BLaER1 treated with 17β-estradiol and CSF1 and Interleukin-3, amounts not matched to agents 10 nM and 100 nM (cell line): ENCODE results near the gene GOLGA2.
A peak's percentile ranks its signal among the peaks of the same experiment; 100 is the strongest.
"Not testable (repeated sequence)": the region's sequence is repeated elsewhere in the genome, so short reads cannot be mapped to it uniquely, and the experiment has no call there.

Source experiments
- H3K27ac ChIP-seq, 11 experiments: shearing (Covaris generic); formaldehyde crosslinking; 2 replicates each; pipeline ENCODE4 v1.8.1; 2022
- H3K27me3 ChIP-seq, 11 experiments: shearing (Covaris generic); formaldehyde crosslinking; 2 replicates each; pipeline ENCODE4 v1.8.1; 2022
- H3K36me3 ChIP-seq, 11 experiments: shearing (Covaris generic); formaldehyde crosslinking; 2 replicates each; pipeline ENCODE4 v1.8.1; 2022
- H3K4me1 ChIP-seq, 10 experiments: shearing (Covaris generic); formaldehyde crosslinking; 2 replicates each; pipeline ENCODE4 v1.8.1; 2022
- H3K4me2 ChIP-seq, 11 experiments: shearing (Covaris generic); formaldehyde crosslinking; 2 replicates each; pipeline ENCODE4 v1.8.1; 2022
- H3K4me3 ChIP-seq, 10 experiments: shearing (Covaris generic); formaldehyde crosslinking; 2 replicates each; pipeline ENCODE4 v1.8.1; 2022
- H3K9ac ChIP-seq, 11 experiments: shearing (Covaris generic); formaldehyde crosslinking; 2 replicates each; pipeline ENCODE4 v1.8.1; 2022
- H3K9me3 ChIP-seq, 11 experiments: shearing (Covaris generic); formaldehyde crosslinking; replicated peaks in 1 of 11; 2 replicates each; pipeline ENCODE4 v1.8.1; 2022
- H4K20me1 ChIP-seq, 11 experiments: shearing (Covaris generic); formaldehyde crosslinking; 2 replicates each; pipeline ENCODE4 v1.8.1; 2022
- Cebpa-rat ChIP-seq, 11 experiments: shearing (Covaris generic); IDR thresholded peaks; 2 replicates each; pipeline ENCODE4 v1.8.1; 2022

Gene GOLGA2

GRCh38 chr9:128231638-128232527 is 43.9 kb downstream of the GOLGA2 start:
- no peaks in the 10 kb centered on the region for H3K9me3 ChIP-seq
- H3K4me2 ChIP-seq = no peak overlapping the region
- H4K20me1 ChIP-seq = no peaks in the 10 kb centered on the region
- no peak overlapping the region for H3K9ac ChIP-seq
- no peak for TF ChIP-seq Cebpa-rat (IDR thresholded peaks at IDR 0.05)
- no peak overlapping the region for H3K4me3 ChIP-seq
- no peak overlapping the region for H3K27ac ChIP-seq
- H3K4me1 ChIP-seq = peaks cover 0 to 17% (median 14%) of the 10 kb centered on the region in 10 experiments; a peak in 17 of 20 replicates
- no peaks in the 10 kb centered on the region for H3K36me3 ChIP-seq
- H3K27me3 ChIP-seq = no peaks in the 10 kb centered on the region

GRCh38 chr9:128230897-128231296 is 44.9 kb downstream of the GOLGA2 start:
- H3K27me3 ChIP-seq, H4K20me1 ChIP-seq, H3K4me2 ChIP-seq, H3K27ac ChIP-seq, H3K36me3 ChIP-seq, H3K9me3 ChIP-seq, H3K9ac ChIP-seq, H3K4me3 ChIP-seq: not testable (repeated sequence)
- H3K4me1 ChIP-seq = peaks cover 4 to 24% (median 15%) of the 10 kb centered on the region in 10 experiments; a peak in 19 of 20 replicates

DNA sequence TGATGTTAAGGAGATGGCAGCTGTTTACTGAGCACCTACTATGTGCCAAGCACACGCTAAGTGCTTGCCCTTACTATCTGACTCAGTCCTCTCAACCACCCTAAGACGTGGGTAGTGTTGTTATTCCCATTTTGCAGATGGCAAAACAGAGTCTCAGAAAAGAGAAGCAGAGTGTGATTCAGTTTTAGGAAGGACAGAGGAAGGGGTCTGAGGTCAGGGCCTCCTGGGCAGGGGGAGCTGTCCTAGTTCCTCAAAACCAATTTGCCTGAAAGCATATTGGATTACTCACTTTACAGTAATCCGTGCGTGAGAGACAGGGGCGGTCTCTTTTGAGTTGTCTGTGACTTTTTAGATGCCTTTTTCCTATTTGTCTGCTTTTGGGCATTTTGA is 49.4 kb downstream of the GOLGA2 start:
- H3K4me2 ChIP-seq = peak overlapping the region in 2 of 11 experiments; percentile 18 to 21; a peak in 2 of 22 replicates
- no peak overlapping the region for H3K27ac ChIP-seq
- no peaks in the 10 kb centered on the region for H3K27me3 ChIP-seq
- peaks cover 0 to 5% (median 0%) of the 10 kb centered on the region in 11 experiments; a peak in 2 of 22 replicates for H3K36me3 ChIP-seq
- no peaks in the 10 kb centered on the region for H3K9me3 ChIP-seq
- no peak overlapping the region for H3K9ac ChIP-seq
- H3K4me3 ChIP-seq = no peak overlapping the region
- TF ChIP-seq Cebpa-rat (IDR thresholded peaks at IDR 0.05) = no peak
- H4K20me1 ChIP-seq = no peaks in the 10 kb centered on the region; a peak in 1 of 22 replicates
- H3K4me1 ChIP-seq = peaks cover 0 to 8% (median 0%) of the 10 kb centered on the region in 10 experiments; a peak in 6 of 20 replicates

GRCh38 chr9:128225770-128226411 is 49.9 kb downstream of the GOLGA2 start:
- no peaks in the 10 kb centered on the region; a peak in 1 of 22 replicates for H4K20me1 ChIP-seq
- TF ChIP-seq Cebpa-rat (IDR thresholded peaks at IDR 0.05) = no peak
- H3K9ac ChIP-seq = no peak overlapping the region
- no peak overlapping the region for H3K4me3 ChIP-seq
- H3K4me2 ChIP-seq = peak overlapping the region in 3 of 11 experiments; percentile 18 to 25 (median 21); a peak in 2 of 22 replicates
- no peaks in the 10 kb centered on the region for H3K27me3 ChIP-seq
- H3K27ac ChIP-seq = no peak overlapping the region
- H3K36me3 ChIP-seq = peaks cover 0 to 5% (median 0%) of the 10 kb centered on the region in 11 experiments; a peak in 2 of 22 replicates
- no peaks in the 10 kb centered on the region for H3K9me3 ChIP-seq
- H3K4me1 ChIP-seq = peaks cover 0 to 8% (median 0%) of the 10 kb centered on the region in 10 experiments; a peak in 6 of 20 replicates

DNA sequence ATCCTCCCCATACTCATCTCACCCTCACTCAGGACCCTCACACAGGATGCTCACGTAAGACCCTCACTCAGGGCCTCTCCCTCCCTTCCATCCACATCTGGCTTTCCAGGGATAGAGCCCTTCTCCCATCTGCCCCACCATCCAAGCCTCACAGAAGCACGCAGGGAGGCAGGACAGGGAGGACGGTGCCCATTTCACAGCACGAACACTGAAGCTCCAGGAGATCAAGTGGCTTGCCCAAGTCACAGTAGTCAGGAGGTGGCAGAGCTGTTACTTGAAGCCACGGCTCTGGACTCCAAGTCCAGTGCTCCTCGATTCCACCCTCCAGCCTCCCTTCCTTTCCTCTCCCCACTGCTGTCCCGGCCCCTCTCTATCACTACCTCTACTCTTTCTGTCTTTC is 50.9 kb downstream of the GOLGA2 start:
- TF ChIP-seq Cebpa-rat (IDR thresholded peaks at IDR 0.05) = no peak
- Histone ChIP-seq H3K36me3 (peaks cover 0 to 5% (median 0%) of the 10 kb centered on the region in 11 experiments; a peak in 2 of 22 replicates), H3K9ac (no peak overlapping the region), H3K27ac (no peak overlapping the region), H3K9me3 (no peaks in the 10 kb centered on the region), H3K4me2 (no peak overlapping the region), H4K20me1 (peaks cover 0 to 2% (median 0%) of the 10 kb centered on the region in 11 experiments; a peak in 2 of 22 replicates), H3K4me1 (peaks cover 0 to 8% (median 0%) of the 10 kb centered on the region in 10 experiments; a peak in 6 of 20 replicates), H3K27me3 (no peaks in the 10 kb centered on the region), H3K4me3 (no peak overlapping the region)

DNA sequence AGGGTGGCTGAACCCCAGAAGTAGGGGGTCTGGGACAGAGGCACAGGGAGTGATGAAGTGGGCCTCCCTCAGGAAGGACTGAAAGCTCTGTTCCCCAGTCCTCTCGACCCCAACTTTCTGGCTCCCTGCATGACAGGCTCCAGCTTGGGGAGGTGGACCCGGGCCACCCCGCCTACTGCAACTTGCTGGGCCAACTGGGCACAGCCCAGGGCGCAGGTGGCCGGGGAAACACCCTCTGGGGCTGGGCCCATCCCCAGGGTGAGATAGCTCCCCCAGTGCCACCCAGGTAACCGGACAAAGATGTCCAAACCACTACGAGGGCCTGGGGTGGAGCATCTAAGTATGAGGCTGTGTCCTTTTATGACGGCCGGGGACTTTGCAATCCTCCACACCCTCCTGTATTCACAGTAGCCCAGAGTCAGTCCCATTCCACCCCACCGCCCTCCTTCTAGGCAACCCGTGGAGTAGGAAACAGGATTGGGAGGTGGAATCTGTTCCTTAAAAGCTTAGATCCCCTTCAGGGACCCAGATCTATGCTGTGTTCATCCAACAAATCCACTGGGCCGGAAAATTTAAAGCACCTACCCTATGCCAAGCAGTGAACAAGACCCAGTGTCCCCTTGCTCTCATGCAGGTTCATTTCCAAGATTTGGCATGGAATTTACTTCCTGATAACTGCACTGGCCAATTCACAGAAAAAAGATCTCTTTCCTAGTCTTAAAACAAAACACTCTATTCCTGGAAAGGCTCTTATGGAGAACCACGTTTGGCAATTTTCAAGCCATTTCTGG is 52.7 kb downstream of the GOLGA2 start:
- peaks cover 0 to 5% (median 0%) of the 10 kb centered on the region in 11 experiments; a peak in 2 of 22 replicates for H3K36me3 ChIP-seq
- peaks cover 12 to 21% (median 14%) of the 10 kb centered on the region in 10 experiments for H3K4me1 ChIP-seq
- H4K20me1 ChIP-seq = peaks cover 0 to 11% (median 0%) of the 10 kb centered on the region in 11 experiments; a peak in 2 of 22 replicates
- no peak for TF ChIP-seq Cebpa-rat (IDR thresholded peaks at IDR 0.05)
- H3K4me3 ChIP-seq = no peak overlapping the region
- H3K27ac ChIP-seq = no peak overlapping the region
- no peaks in the 10 kb centered on the region for H3K9me3 ChIP-seq
- no peak overlapping the region for H3K9ac ChIP-seq
- H3K4me2 ChIP-seq = no peak overlapping the region
- H3K27me3 ChIP-seq = no peaks in the 10 kb centered on the region

DNA sequence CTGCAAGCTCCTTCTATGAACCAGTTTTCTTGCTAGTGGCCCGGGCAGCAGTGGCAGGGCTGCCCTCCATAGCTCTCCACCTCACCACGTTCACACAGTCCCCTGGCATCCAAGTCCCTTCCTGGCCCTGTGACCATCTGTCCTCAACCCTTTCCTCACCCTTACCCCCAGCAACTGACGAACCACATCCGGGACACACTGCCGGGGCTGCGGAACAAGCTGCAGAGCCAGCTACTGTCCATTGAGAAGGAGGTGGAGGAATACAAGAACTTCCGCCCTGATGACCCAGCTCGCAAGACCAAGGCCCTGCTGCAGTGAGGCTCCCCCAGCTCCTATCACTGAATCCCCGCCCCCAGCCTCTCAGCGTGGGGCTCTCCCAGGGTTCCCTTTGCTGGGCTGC is 53.8 kb downstream of the GOLGA2 start:
- no peak for TF ChIP-seq Cebpa-rat (IDR thresholded peaks at IDR 0.05)

DNA sequence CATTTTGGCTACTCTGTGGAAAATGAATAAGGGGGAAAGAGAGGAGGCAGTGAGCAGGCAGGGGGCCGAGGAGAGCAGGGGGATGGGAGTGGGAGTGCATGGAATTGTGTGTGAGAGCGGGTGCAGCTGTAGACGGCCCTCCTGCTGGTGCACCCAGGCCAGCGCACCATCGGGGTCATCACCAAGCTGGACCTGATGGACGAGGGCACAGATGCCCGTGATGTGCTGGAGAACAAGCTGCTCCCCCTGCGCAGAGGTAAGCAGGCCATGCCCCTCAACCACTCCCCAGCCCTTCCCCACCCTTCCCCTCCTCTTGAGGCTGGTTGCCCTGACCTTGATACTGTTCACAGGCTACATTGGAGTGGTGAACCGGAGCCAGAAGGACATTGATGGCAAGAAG is 56.0 kb downstream of the GOLGA2 start:
- no peak for TF ChIP-seq Cebpa-rat (IDR thresholded peaks at IDR 0.05)
- peaks cover 0 to 5% (median 0%) of the 10 kb centered on the region in 11 experiments; a peak in 2 of 22 replicates for H3K36me3 ChIP-seq
- no peaks in the 10 kb centered on the region for H3K9me3 ChIP-seq
- H3K4me3 ChIP-seq = no peak overlapping the region
- H3K27me3 ChIP-seq = no peaks in the 10 kb centered on the region
- H4K20me1 ChIP-seq = peaks cover 0 to 11% (median 0%) of the 10 kb centered on the region in 11 experiments; a peak in 2 of 22 replicates
- H3K27ac ChIP-seq = no peak overlapping the region
- no peak overlapping the region for H3K4me2 ChIP-seq
- H3K4me1 ChIP-seq = peaks cover 25 to 43% (median 34%) of the 10 kb centered on the region in 10 experiments
- no peak overlapping the region for H3K9ac ChIP-seq

More for the DNA sequence above, 53.8 kb downstream of the GOLGA2 start:
- H3K36me3 ChIP-seq = peaks cover 0 to 5% (median 0%) of the 10 kb centered on the region in 11 experiments; a peak in 2 of 22 replicates
- peaks cover 18 to 32% (median 24%) of the 10 kb centered on the region in 10 experiments for H3K4me1 ChIP-seq
- peaks cover 0 to 11% (median 0%) of the 10 kb centered on the region in 11 experiments; a peak in 2 of 22 replicates for H4K20me1 ChIP-seq
- no peaks in the 10 kb centered on the region for H3K9me3 ChIP-seq
- no peak overlapping the region for H3K27ac ChIP-seq
- no peak overlapping the region for H3K9ac ChIP-seq
- no peak overlapping the region for H3K4me2 ChIP-seq
- H3K27me3 ChIP-seq = no peaks in the 10 kb centered on the region
- no peak overlapping the region for H3K4me3 ChIP-seq
